ENCODE results near the gene DKKL1.

GRCh38 chr19:49415102-49415809, 51.6 kb downstream of the DKKL1 start:
- no peak for TF ChIP-seq CTCF (conservative IDR thresholded peaks at IDR 0.05; ENCODE audit: low read depth, low read length)
- no peak for TF ChIP-seq MXI1 (IDR thresholded peaks at IDR 0.05; ENCODE audit: borderline replicate concordance, low read depth, low read length)
- no peak for TF ChIP-seq RFX5 (IDR thresholded peaks at IDR 0.05; ENCODE audit: low read depth, low read length)
- no peak for TF ChIP-seq ELK1 (IDR thresholded peaks at IDR 0.05; ENCODE audit: borderline replicate concordance, low read depth, low read length)
